Fibroblast of lung (primary cell): ENCODE results near the gene HMCN2. TPM values are rescaled to one million over a fixed set of nuclear protein-coding genes. Genes with fewer than 3 reads are reported as not detected.

Experiments
- DNase-seq, 2 donors: peaks; one replicate each; pipeline versions ENCODE4 v3.0.0 to v3.0.0-alpha.2; 2010; ENCODE audit warnings: low read depth in 2 of 2
- H2AFZ ChIP-seq: 2 replicates; pipeline ENCODE4 v1.5.1; 2012; ENCODE audit warnings: low read length, control low read depth, inconsistent platforms
- H3K27ac ChIP-seq: 2 replicates; pipeline ENCODE4 v1.5.1; 2011; ENCODE audit warnings: low read length, control low read depth; ENCODE audit not compliant: insufficient read depth
- H3K27me3 ChIP-seq: 2 replicates; pipeline ENCODE4 v1.5.1; 2011; ENCODE audit warnings: mild to moderate bottlenecking, low read length; ENCODE audit not compliant: control insufficient read depth, insufficient read depth
- H3K36me3 ChIP-seq: 2 replicates; pipeline ENCODE4 v1.5.1; 2011; ENCODE audit warnings: low read length; ENCODE audit not compliant: control insufficient read depth, insufficient read depth
- H3K4me1 ChIP-seq: 2 replicates; pipeline ENCODE4 v1.5.1; 2011; ENCODE audit warnings: low read length; ENCODE audit not compliant: control insufficient read depth, insufficient read depth; ENCODE audit errors: extremely low read depth
- H3K4me2 ChIP-seq: 2 replicates; pipeline ENCODE4 v1.5.1; 2011; ENCODE audit warnings: low read length, control low read depth; ENCODE audit not compliant: insufficient read depth; ENCODE audit errors: extremely low read depth
- H3K4me3 ChIP-seq, 4 experiments: fragments of 200-600 bp in 1 of 4; sonication (generic) in 1 of 4; replicated peaks in 1 of 4; 2 replicates each; pipeline ENCODE4 v1.5.1; 2011 to 2016; ENCODE audit warnings: low read length in 4 of 4, low read depth in 3 of 4, mild to moderate bottlenecking in 3 of 4, control low read depth in 2 of 4, inconsistent platforms in 1 of 4, mixed read lengths in 1 of 4; ENCODE audit not compliant: insufficient read depth in 1 of 4; ENCODE audit errors: control extremely low read depth in 1 of 4
- H3K79me2 ChIP-seq: 2 replicates; pipeline ENCODE4 v1.5.1; 2012; ENCODE audit warnings: mild to moderate bottlenecking, low read length, inconsistent platforms; ENCODE audit not compliant: control insufficient read depth, insufficient read depth
- H3K9ac ChIP-seq: 2 replicates; pipeline ENCODE4 v1.5.1; 2011; ENCODE audit warnings: mild to moderate bottlenecking, low read length, control low read depth; ENCODE audit not compliant: insufficient read depth
- H3K9me3 ChIP-seq: 2 replicates; pipeline ENCODE4 v1.5.1; 2012; ENCODE audit warnings: low read depth, low read length; ENCODE audit not compliant: control insufficient read depth, insufficient read depth
- H4K20me1 ChIP-seq: 2 replicates; pipeline ENCODE4 v1.5.1; 2011; ENCODE audit warnings: low read length; ENCODE audit not compliant: control insufficient read depth, insufficient read depth; ENCODE audit errors: extremely low read depth
- CTCF ChIP-seq, 2 donors: IDR thresholded peaks in 1 of 2; conservative IDR thresholded peaks in 1 of 2; 1 replicate in 1 of 2; 2 replicates in 1 of 2; pipeline ENCODE4 v1.5.1; 2011 to 2012; ENCODE audit warnings: low read length in 2 of 2, control low read depth in 1 of 2, inconsistent platforms in 1 of 2, low read depth in 1 of 2, mild to moderate bottlenecking in 1 of 2
- EZH2 ChIP-seq: IDR thresholded peaks from 2 replicates; pipeline ENCODE4 v1.5.1; 2012; ENCODE audit warnings: low read length, control low read depth, mild to moderate bottlenecking; ENCODE audit errors: missing control alignments
- polyA plus RNA-seq, 2 donors: library from polyadenylated mRNA; depleted of rRNA in 1 of 2; stranded (reverse) in 1 of 2; unstranded in 1 of 2; fragments of >200 nt; gene quantifications; 2 replicates each; pipeline ENCODE4 v1.2.1, GENCODE V29; 2011 to 2012; ENCODE audit warnings: missing spikeins in 1 of 2
- total RNA-seq: library from RNA; depleted of rRNA; stranded (reverse); fragments of >200 nt; gene quantifications from 2 replicates; pipeline ENCODE4 v1.2.1, GENCODE V29; 2014

The HMCN2 gene
- total and polyA plus RNA-seq, 2 donors (not counting 1 experiment from before 2014, with no cell fraction given): under 0.01 TPM; not detected in 1

DNA sequence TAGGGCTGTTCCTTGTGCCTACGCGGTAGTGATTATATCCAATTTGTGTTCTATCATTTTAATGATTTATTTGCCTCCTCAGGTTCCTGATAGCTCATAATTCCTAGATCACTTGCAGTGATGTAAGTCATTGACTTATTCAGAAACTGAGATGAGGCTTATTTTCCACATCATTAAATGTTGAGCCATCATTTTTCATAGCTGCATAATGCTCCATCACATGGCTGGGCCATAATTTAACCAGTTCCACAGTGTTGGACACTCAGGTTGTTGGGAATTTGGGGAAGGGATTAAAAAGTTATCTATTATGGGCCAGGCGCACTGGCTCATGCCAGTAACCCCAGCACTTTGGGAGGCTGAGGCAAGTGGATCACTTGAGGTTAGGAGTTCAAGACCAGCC is 35.8 kb upstream of the HMCN2 start:
- no peaks in the 10 kb centered on the region for H3K27me3 ChIP-seq

GRCh38 chr9:130230631-130231030 is 34.9 kb upstream of the HMCN2 start:
- Histone ChIP-seq H3K9ac (no peak overlapping the region), H3K4me3 (no peak overlapping the region), H2AFZ (no peak overlapping the region), H3K27ac (no peak overlapping the region), H3K27me3 (no peaks in the 10 kb centered on the region), H4K20me1 (no peaks in the 10 kb centered on the region), H3K79me2 (no peaks in the 10 kb centered on the region), H3K4me2 (no peak overlapping the region), H3K9me3 (no peaks in the 10 kb centered on the region), H3K36me3 (peaks cover 15% of the 10 kb centered on the region), H3K4me1 (peaks cover 3% of the 10 kb centered on the region)
- DNase-seq: no peak
- TF ChIP-seq CTCF (conservative IDR thresholded peaks at IDR 0.05 in 1 of 2, IDR thresholded peaks at IDR 0.05 in 1 of 2; ENCODE audit: low read depth in 1 of 2, low read length in 2 of 2) (no peak), EZH2 (no peak)

More for the DNA sequence above, 35.8 kb upstream of the HMCN2 start:
- no peak for DNase-seq
- H3K4me2 ChIP-seq: no peak overlapping the region
- no peaks in the 10 kb centered on the region for H4K20me1 ChIP-seq
- peaks cover 17% of the 10 kb centered on the region for H3K36me3 ChIP-seq
- no peaks in the 10 kb centered on the region for H3K9me3 ChIP-seq
- H3K27ac ChIP-seq: no peak overlapping the region
- H3K4me1 ChIP-seq: peaks cover 3% of the 10 kb centered on the region
- no peak overlapping the region for H3K9ac ChIP-seq
- no peak overlapping the region for H3K4me3 ChIP-seq
- H3K79me2 ChIP-seq: no peaks in the 10 kb centered on the region
- TF ChIP-seq CTCF (conservative IDR thresholded peaks at IDR 0.05 in 1 of 2, IDR thresholded peaks at IDR 0.05 in 1 of 2; ENCODE audit: low read depth in 1 of 2, low read length in 2 of 2) (no peak), EZH2 (no peak)
- H2AFZ ChIP-seq: no peak overlapping the region

- no peak overlapping the region for H3K4me2 ChIP-seq
- H3K4me1 ChIP-seq: peaks cover 5% of the 10 kb centered on the region
- H3K36me3 ChIP-seq: peaks cover 9% of the 10 kb centered on the region
- no peaks in the 10 kb centered on the region for H3K27me3 ChIP-seq
- H2AFZ ChIP-seq: no peak overlapping the region
- H3K79me2 ChIP-seq: no peaks in the 10 kb centered on the region
- H3K9me3 ChIP-seq: no peaks in the 10 kb centered on the region
- H3K9ac ChIP-seq: no peak overlapping the region
- H4K20me1 ChIP-seq: no peaks in the 10 kb centered on the region
- TF ChIP-seq CTCF (conservative IDR thresholded peaks at IDR 0.05 in 1 of 2, IDR thresholded peaks at IDR 0.05 in 1 of 2; ENCODE audit: low read depth in 1 of 2, low read length in 2 of 2): no peak
- no peak overlapping the region for H3K27ac ChIP-seq
- DNase-seq: no peak
- no peak overlapping the region for H3K4me3 ChIP-seq
Measured at GRCh38 chr9:130232899-130233586, 32.5 kb upstream of the HMCN2 start.
